IPS-18c (cell line): Measurements from ENCODE around the gene CORO1C.
"Not testable (repeated sequence)": the region's sequence is repeated elsewhere in the genome, so short reads cannot be mapped to it uniquely, and the experiment has no call there.

ENCODE experiments used
- H3K4me3 ChIP-seq: 2 replicates; pipeline ENCODE4 v1.7.0; 2013; ENCODE audit warnings: low read depth, mild to moderate bottlenecking, low read length, moderate library complexity; ENCODE audit not compliant: insufficient read depth
- H3K9me3 ChIP-seq: one replicate; pipeline ENCODE4 v1.6.1; 2013; ENCODE audit warnings: mild to moderate bottlenecking, low read length, moderate library complexity; ENCODE audit not compliant: control insufficient read depth, insufficient read depth

Gene CORO1C

DNA sequence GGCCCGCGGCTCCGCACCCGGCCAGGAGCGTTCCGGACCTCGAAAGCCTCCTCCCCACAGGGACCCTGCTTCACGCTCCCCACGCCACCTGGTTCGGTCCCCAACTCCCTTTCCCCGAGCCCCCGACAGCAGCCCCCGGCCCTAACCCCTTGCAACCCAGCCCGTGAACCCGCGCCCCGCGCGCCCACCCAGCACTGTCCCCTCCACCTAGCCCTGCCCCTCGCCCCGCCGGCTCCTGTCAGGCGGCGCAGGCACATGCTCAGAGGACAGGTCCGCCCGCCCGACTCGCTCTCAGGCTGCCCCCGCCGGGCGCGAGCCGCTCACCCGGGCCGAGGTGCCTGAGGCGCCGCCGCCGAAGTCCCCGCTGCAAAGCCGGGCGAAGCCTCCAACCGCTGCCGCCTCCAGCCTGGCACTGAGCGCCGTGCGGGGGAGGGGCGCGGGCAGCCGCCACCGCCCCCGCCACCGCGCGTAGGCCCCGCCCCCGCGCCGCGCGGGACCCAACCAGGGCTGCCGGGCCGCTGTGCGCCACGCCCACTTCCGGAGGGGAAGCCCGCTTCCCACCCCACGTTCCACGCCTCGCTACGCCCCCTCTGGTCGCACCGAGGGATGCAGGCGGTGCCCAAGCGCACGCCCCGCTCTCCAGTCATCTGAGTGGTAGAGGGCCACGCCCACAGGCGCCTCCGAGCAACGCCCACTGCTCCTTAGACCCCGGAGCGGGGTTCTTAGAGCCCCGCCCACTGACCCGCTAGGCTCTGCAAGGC is at the start of gene CORO1C:
Gene CORO1C (minus strand): TSS at position 414 of the 761 bp plus-strand sequence. CDS start 30,200 bp downstream, outside the sequence.
- H3K4me3 ChIP-seq: peak within 1 kb of the TSS; percentile 94

DNA sequence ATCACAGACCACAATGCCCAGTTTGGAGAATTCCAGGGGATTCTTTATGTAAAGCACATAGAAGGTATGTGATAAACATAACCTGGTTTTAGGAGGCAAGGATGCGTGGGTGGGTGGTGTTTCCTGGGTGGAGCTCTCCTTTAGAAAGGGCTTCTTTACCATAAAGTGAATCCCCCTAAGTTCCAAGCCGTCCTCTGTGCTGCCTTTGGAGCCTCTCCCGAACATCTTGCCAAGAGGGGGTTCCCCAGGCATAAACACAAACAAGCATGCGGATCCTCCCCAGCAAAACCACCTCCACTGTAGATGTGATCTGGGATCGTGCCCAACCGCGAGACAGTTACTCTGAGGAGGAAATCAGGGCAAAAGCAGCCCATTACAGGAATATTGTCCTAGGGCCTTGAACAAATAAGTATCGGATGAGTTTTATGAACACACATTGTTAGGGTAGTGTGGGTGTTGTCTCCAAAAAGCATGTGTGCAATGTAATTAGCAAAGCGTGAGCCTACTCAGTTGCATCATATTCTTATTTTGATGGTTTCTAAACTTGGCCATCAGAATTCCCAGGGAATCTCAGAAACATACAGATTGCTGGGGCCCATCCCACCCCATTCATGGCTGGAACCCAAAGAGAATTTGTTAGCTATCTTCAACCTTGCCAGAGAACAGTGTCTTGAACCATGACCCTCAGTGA is 48.8 kb upstream of the CORO1C start:
- Histone ChIP-seq H3K4me3 (no peak overlapping the region), H3K9me3 (peaks cover 2% of the 10 kb centered on the region)

More for the DNA sequence above, at the start of gene CORO1C:
- no peaks in the 10 kb centered on the region for H3K9me3 ChIP-seq

DNA sequence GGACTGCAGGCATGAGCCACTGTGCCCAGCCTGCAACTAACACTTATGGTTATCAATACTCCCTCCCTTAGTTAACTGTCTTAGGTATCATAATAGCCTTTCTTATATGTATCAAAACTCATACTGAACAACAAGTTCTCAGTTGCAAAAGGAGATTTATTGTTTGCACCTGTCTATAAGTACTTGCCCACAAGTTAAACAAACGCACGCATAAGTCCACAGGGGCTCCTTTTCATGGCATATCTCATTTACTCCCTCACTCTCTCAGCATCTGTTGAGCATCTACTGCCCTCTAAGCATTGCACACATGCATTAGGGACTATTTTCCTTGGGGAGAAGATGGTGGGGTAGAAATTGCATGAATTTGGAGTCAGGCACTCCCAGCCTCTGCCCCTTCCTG is 46.7 kb upstream of the CORO1C start:
- Histone ChIP-seq H3K4me3 (no peak overlapping the region), H3K9me3 (peaks cover 2% of the 10 kb centered on the region)

DNA sequence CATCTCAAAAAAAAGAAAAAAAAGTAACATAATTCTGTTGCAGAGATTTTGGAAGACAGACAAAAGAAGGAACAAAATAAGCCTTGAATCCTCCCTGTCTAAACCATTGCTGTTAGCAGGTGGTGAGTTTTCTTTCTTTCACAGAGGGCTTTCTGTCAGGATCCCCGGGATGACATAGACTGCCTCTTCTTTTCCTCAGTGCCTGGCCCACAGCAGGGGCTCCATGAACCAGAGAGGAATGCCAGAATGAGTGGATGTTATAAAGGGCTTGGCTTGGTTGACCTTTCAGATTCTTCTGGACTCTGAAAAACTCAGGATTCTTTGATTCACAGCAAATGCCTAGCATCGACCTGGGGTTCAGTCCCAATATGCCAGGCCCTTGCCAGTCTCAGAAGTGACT is 45.8 kb upstream of the CORO1C start:
- no peak overlapping the region for H3K4me3 ChIP-seq
- H3K9me3 ChIP-seq: peaks cover 2% of the 10 kb centered on the region

DNA sequence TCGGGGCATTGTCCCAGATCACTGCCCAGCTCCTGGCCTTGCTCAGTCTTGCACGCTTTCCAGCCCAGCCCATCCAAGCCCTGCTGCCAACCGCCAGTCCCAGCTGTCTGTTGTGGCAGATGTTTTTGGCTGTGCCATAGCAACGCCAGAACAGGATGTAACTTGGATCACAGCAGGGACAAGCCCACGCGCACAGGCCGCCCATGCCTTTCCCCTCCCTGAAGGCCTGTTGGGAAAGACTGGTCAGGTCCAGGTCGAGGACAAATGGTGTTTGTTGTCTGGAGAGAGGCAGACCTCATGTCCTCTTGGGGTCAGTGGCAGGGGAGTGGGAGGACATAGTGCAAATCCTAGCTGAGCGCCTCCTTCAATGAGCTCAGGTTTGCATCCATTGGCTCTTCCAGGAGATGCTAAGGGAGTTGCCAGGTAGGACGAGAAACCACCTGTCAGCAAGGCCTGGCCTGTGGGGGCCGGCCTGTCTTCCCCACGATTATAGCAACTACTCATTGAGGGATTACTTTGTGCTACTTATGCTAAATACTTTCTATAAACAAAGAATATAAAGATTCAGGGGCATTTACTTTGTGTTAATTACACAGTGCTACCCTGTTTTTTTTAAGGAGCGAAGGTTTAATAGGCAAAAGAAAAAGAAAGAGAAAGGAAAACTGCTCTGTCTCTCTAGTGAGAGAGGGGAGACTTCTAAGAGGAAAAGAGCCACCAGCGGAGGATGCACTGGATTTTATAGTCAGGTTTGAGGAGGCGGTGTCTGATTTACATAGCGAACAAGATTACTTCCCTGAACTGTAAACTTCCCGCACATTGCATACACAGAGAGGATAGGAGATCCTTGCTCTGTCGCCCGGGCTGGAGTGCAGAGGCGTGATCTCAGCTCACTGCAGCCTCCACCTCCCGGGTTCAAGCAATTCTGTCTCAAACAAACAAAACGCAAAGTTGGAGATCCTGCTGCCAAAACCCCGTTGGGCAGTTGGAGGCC is 42.8 kb upstream of the CORO1C start:
- H3K4me3 ChIP-seq: no peak overlapping the region
- peaks cover 2% of the 10 kb centered on the region for H3K9me3 ChIP-seq

DNA sequence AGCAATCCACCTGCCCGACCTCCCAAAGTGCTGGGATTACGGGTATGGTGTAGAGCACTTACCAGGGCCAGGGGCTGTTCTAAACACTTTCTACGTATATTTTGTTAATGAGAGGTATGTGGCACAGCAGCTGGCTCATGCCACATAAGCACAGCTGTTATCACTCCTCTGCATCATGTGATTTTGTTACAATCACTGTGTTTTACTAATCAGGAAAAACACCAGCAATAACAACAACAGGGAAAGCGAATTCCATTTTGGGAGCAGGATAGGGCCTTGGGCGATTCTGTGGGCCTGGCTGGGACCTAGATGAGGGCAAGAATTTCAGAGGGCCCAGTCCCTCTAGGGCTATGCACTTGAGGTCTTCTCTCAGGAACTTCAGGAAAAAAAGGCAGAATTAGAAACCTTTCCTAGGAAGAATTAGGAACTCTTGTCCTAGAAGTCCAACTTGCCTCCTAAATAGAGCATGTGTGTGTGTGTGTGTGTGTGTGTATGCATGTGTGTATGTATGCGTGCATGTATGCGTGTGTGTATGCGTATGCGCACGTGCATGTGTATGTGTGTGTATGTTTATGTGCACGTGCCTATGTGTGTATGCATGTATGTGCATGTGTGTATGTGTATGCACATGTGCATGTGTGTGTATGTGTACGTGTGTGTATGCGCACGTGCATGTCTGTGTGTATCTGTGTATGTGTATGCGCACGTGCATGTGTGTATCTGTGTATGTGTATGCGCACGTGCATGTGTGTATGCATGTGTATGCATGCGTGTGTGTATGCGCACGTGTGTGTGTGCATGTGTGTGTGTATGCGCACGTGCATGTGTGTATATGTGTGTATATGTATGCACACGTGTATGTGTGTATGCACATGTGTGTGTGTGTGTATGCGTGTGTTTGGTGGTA is 41.8 kb upstream of the CORO1C start:
- Histone ChIP-seq H3K4me3 (no peak overlapping the region), H3K9me3 (no peaks in the 10 kb centered on the region)

DNA sequence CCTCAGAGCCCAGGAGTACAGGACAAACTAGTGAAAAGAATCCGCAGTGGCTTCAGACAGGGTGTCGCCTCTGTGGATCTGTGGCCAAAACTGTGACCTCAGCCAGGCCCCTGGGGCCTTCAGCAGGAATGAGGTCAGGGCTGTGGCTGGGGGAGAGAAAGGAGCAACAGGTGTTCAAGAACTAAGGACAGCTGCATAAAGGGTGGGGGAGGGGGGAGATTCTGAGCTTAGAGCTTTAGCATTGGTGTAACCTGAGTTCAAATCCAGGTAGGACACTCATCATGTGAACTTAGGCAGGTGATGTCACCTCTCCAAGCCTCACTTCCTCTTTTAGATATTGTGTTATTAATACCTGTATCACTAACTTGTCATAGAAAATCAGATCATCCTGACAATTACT is 40.9 kb upstream of the CORO1C start:
- Histone ChIP-seq H3K9me3 (no peaks in the 10 kb centered on the region), H3K4me3 (no peak overlapping the region)

DNA sequence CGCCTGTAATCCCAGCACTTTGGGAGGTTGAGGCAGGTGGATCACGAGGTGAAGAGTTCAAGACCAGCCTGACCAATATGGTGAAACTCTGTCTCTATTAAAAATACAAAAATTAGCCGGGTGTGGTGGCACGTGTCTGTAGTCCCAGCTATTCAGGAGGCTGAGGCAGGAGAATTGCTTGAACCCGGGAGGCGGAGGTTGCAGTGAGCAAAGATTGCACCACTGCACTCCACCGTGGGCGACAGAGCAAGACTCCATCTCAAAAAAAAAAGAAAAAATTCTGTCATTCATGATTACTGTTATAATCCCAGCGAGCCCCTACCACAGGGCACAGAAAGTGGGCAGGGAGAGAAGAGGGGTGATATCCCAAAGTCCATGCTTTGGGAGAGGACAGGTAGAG is 40.5 kb upstream of the CORO1C start:
- not testable (repeated sequence) for H3K9me3 ChIP-seq, H3K4me3 ChIP-seq

DNA sequence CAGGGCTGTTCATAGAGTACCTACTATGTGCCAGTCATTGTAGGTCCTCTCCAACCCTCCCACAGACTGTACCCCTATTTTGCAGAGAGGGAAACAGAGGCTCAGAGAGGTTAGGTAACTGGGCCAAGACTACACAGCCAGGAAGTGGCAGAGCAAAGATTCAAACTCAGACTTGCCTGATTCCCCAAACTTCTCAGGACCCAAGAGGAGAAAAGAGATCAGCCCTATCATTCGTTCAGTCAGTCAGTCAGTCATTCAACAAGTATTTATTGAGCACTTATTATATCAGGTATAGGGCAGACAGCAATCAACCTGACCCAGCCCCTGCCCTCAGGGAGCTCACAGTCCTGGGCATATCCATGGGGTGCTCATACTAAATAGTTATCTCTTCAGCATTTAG is 39.6 kb upstream of the CORO1C start:
- no peak overlapping the region for H3K4me3 ChIP-seq

DNA sequence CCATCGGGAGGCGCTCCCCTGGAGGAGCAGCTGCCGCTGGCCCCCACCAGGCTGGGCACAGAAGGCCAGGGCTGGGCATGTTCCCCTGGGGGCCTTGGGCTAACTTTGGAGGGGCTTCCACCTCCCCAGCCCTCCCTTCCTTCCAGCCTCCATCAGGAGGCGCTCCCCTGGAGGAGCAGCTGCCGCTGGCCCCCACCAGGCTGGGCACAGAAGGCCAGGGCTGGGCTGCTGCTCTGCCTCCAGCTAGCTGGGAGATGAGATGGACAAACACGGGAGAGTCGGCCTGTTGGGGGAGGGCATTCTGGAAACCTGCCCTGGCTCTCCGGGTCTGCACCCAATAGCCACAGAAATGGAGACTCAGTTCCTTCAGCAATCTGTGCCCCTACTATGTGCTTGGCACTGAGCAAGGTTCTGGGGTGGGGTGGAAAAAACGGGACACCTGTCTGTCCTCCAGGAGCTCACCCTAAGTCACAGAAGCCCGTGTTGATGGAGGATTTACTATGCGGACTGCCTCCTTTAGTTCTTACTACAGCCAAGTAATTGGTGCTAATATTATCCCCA is 39.0 kb upstream of the CORO1C start:
- H3K9me3 ChIP-seq: no peaks in the 10 kb centered on the region
- H3K4me3 ChIP-seq: no peak overlapping the region

More for the DNA sequence above, 39.6 kb upstream of the CORO1C start:
- H3K9me3 ChIP-seq: no peaks in the 10 kb centered on the region

DNA sequence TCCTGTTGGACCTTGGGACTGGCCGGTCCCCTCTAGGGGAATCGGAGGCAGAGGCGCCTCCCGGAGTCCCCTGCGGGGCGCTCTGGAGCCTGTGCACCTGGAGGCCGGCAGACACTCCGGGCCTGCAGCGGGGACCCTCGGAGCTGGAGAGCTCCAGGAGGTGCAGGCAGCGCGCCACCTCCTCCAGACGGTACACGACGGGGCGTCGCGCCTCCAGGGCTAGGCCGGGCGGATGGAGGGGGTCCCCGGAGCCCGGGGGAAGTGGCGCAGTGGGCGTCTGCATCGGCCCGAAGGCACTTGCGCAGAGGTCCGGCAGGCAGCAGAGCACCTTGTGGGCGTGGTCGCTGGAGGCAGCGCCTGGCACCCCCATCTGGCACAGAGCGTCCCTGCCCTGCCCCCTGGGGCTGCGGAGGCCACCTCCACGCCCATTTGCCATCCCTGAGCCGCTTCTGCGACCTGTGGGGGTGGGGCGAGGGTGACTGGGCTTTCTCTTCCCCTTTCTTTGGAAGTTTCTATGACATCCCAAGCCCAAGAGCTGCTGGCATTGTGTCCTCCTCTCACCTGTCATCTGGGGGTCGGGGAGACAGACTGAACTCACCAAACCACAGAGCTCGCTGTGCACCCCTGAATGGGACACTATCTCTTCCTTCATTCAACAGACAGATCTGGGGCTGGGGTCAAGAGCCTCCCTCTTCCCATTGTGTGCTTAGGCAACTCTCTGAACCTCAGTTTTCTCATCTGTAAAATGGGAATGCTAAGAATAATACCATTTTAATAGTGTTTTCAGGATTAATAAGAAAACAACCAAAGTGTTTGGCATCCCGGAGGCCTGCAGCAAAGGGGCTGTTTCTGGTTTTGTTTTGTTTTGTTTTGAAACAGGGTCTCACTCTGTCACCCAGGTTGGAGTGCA is 37.5 kb upstream of the CORO1C start:
- no peaks in the 10 kb centered on the region for H3K9me3 ChIP-seq
- H3K4me3 ChIP-seq: peak overlapping the region; percentile 52

DNA sequence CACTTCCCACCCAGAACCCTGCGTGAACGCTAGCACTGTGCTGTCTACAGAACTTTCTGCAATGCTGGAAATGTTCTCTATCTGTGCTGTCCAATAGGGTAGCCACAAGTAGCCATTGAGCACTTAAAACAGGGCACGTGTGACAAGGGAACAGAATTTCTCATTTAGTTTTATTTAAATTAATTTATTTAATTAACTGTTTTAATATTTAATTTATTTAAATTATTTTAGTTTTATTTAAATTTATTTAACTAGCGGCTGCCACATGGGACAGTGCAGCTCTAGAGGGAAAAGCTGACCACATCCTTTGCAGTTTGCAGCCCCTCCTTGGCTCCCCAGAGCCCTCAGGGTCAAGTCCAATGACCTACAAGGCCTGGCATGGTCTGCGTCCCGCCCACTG is 35.0 kb upstream of the CORO1C start:
- H3K4me3 ChIP-seq: no peak overlapping the region
- no peaks in the 10 kb centered on the region for H3K9me3 ChIP-seq

DNA sequence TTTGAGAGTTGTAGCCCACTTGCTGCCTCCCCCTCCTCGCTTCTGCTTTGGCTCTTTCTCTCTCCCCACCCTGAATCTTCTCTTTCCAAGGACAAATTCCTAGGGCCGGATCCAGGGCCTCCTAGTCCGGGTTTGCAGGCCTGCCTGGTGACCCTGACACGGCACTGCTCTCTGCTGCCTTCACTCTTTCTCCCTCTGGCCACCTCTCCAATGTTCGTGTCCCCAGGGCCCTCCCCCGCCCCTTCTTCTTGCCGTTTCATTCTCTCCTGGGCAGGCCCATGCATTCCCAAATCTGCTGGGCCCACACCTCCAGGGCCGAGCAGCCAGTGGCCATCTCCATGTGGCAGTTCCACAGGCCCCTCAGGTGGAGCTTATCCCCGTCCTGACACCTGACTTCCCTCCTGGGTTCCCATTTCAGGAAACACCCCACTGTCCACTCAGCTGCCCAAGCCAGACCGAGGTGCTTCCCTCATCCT is 34.0 kb upstream of the CORO1C start:
- no peaks in the 10 kb centered on the region for H3K9me3 ChIP-seq
- H3K4me3 ChIP-seq: no peak overlapping the region

DNA sequence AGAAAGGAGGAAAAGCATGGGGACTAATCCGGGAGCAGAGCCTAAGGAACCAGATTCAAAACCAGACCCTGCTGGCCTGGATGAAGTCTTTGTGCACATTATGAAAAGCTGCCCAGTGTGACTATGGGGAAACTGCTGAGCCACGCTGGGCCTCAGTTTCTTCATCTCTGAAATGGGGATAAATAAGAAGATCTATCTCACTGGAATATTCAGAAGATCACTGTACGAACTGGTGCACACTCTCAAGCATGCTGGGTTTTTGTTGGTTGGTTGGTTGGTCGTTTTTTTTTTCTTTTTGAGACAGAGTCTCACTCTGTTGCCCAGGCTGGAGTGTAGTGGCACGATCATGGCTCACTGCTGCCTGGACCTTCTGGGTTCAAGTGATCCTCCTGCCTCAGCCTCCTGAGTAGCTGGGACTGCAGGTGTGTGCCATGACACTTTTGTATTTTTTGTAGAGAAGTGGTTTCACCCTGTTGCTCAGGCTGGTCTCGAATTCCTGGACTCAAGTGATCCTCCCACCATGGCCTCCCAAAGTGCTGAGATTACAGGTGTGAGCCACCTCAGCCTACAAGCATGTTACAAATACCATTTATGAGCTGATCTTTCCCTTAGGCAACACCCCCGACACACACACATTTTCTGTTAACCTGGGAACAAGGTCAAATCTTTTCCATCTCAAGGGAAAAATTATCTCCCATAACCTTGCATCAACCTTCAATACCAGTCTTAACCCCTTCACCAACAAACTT is 33.4 kb upstream of the CORO1C start:
- H3K9me3 ChIP-seq: no peaks in the 10 kb centered on the region
- no peak overlapping the region for H3K4me3 ChIP-seq

DNA sequence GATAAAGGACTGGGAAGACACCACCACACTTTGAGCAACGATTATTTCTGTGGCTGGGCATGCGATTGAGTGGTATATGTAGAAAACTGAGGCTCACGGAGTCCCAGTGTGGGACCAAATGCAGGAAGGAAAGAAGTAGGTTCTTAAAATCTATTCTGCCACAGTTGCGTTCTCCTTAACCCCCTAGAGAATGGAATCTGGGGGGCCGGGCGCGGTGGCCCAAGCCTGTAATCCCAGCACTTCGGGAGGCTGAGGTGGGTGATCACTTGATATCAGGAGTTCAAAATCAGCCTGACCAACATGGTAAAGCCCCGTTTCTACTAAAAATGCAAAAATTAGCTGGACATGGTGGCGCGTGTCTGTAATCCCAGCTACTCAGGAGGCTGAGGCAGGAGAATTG is 29.9 kb upstream of the CORO1C start:
- no peaks in the 10 kb centered on the region for H3K9me3 ChIP-seq
- no peak overlapping the region for H3K4me3 ChIP-seq
